Right atrium auricular region (tissue), 2 donors: ENCODE data around the gene EML6. TPM values are rescaled to one million over a fixed set of nuclear protein-coding genes. Genes with fewer than 3 reads are reported as not detected.
A peak's percentile ranks its signal among the peaks of the same experiment; 100 is the strongest.

Experiments
- DNase-seq: peaks from one replicate; pipeline ENCODE4 v3.0.0-alpha.2; 2019; ENCODE audit warnings: low spot score
- H3K27ac ChIP-seq, 2 donors: fragments of 200-600 bp; sonication (generic); 1 replicate in 1 of 2; 2 replicates in 1 of 2; pipeline ENCODE4 v1.5.1; 2016 to 2019
- H3K27me3 ChIP-seq, 2 donors: fragments of 200-600 bp; sonication (generic); one replicate each; pipeline versions ENCODE4 v1.5.1 to v1.6.0; 2017 to 2019
- H3K36me3 ChIP-seq: fragments of 200-600 bp; sonication (generic); one replicate; pipeline ENCODE4 v1.5.1; 2016
- H3K4me1 ChIP-seq, 2 donors: fragments of 200-600 bp; sonication (generic); one replicate each; pipeline versions ENCODE4 v1.5.1 to v1.6.0; 2017 to 2019
- H3K4me3 ChIP-seq, 2 donors: fragments of 200-600 bp; sonication (generic); 1 replicate in 1 of 2; 2 replicates in 1 of 2; pipeline ENCODE4 v1.5.1; 2017 to 2019; ENCODE audit warnings: mild to moderate bottlenecking in 1 of 2, moderate library complexity in 1 of 2
- H3K9me3 ChIP-seq, 2 donors: fragments of 200-600 bp; sonication (generic); one replicate each; pipeline ENCODE4 v1.5.1; 2019
- CTCF ChIP-seq, 2 donors: fragments of 200-600 bp; sonication (generic); IDR thresholded peaks; one replicate each; pipeline ENCODE4 v1.5.1; 2019; ENCODE audit warnings: antibody characterized with exemption in 2 of 2
- total RNA-seq, 2 donors: library from RNA; depleted of rRNA; stranded (reverse); fragments of >200 nt; gene quantifications; one replicate each; pipeline ENCODE4 v1.1.0, GENCODE V29; 2016

The EML6 gene
- total RNA-seq, 2 donors from 2014 or later: 1.1 to 1.2 TPM

- Histone ChIP-seq H3K27ac (no peak overlapping the region), H3K36me3 (no peaks in the 10 kb centered on the region), H3K27me3 (no peaks in the 10 kb centered on the region), H3K4me3 (no peak overlapping the region), H3K9me3 (no peaks in the 10 kb centered on the region), H3K4me1 (peaks cover 0 to 10% of the 10 kb centered on the region in 2 donors)
- TF ChIP-seq CTCF (IDR thresholded peaks at IDR 0.05): no peak
- no peak for DNase-seq
These were observed 2.9 kb upstream of the EML6 start for GRCh38 chr2:54720563-54720962.

- no peaks in the 10 kb centered on the region for H3K9me3 ChIP-seq
- peaks cover 0 to 10% of the 10 kb centered on the region in 2 donors for H3K4me1 ChIP-seq
- DNase-seq: no peak
- H3K27ac ChIP-seq: peak overlapping the region; percentile 63 to 83
- no peaks in the 10 kb centered on the region for H3K27me3 ChIP-seq
- H3K4me3 ChIP-seq: peak overlapping the region; percentile 55 to 73
- TF ChIP-seq CTCF (IDR thresholded peaks at IDR 0.05): no peak
- no peaks in the 10 kb centered on the region for H3K36me3 ChIP-seq
These were observed 821 bp upstream of the EML6 start for GRCh38 chr2:54722641-54723040.

- Histone ChIP-seq H3K9me3 (no peaks in the 10 kb centered on the region), H3K4me1 (peaks cover 0 to 10% of the 10 kb centered on the region in 2 donors), H3K4me3 (peak overlapping the region; percentile 55 to 73), H3K36me3 (no peaks in the 10 kb centered on the region), H3K27ac (peak overlapping the region; percentile 63 to 83), H3K27me3 (no peaks in the 10 kb centered on the region)
- no peak for TF ChIP-seq CTCF (IDR thresholded peaks at IDR 0.05)
- DNase-seq: no peak
These were observed 616 bp downstream of the EML6 start for GRCh38 chr2:54723996-54724559.

GRCh38 chr2:54724560-54725342 lies 1.3 kb downstream of the EML6 start:
- Histone ChIP-seq H3K4me3 (peak overlapping the region; percentile 55 to 73), H3K27ac (no peak overlapping the region), H3K9me3 (no peaks in the 10 kb centered on the region), H3K27me3 (no peaks in the 10 kb centered on the region), H3K4me1 (peaks cover 0 to 10% of the 10 kb centered on the region in 2 donors), H3K36me3 (no peaks in the 10 kb centered on the region)
- DNase-seq: no peak
- no peak for TF ChIP-seq CTCF (IDR thresholded peaks at IDR 0.05)

- H3K27ac ChIP-seq: no peak overlapping the region
- H3K9me3 ChIP-seq: no peaks in the 10 kb centered on the region
- no peak for TF ChIP-seq CTCF (IDR thresholded peaks at IDR 0.05)
- H3K4me1 ChIP-seq: peaks cover 0 to 10% of the 10 kb centered on the region in 2 donors
- peak overlapping the region; percentile 55 to 73 for H3K4me3 ChIP-seq
- DNase-seq: no peak
- no peaks in the 10 kb centered on the region for H3K27me3 ChIP-seq
- no peaks in the 10 kb centered on the region for H3K36me3 ChIP-seq
These were observed 2.1 kb downstream of the EML6 start for GRCh38 chr2:54725343-54726099.
